ENCODE data around the gene SERPINH1. TPM values are rescaled to one million over a fixed set of nuclear protein-coding genes. Genes with fewer than 3 reads are reported as not detected.

SERPINH1 gene
- total RNA-seq, 1 donor from 2014 or later = 234 TPM

DNA sequence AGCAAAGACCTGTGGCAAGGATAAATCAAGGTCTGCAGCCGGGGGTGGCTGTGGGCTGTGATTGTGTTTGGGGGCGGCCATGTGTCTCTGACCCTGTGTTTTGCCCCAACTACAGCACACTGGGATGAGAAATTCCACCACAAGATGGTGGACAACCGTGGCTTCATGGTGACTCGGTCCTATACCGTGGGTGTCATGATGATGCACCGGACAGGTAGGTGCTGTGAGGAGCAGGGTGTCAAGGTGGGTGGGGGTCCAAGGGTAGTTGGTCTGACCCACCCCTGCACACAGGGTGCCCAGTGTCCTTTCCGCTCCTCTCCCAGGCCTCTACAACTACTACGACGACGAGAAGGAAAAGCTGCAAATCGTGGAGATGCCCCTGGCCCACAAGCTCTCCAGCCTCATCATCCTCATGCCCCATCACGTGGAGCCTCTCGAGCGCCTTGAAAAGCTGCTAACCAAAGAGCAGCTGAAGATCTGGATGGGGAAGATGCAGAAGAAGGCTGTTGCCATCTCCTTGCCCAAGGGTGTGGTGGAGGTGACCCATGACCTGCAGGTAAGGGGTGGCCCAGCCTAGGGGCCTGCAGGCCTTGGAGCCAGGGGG, 6.7 kb downstream of the SERPINH1 start:
- H3K4me3 Mint-ChIP-seq (ENCODE audit: low read depth) = no peak overlapping the region
- H3K36me3 Mint-ChIP-seq (ENCODE audit: insufficient read depth) = peaks cover 16% of the 10 kb centered on the region

DNA sequence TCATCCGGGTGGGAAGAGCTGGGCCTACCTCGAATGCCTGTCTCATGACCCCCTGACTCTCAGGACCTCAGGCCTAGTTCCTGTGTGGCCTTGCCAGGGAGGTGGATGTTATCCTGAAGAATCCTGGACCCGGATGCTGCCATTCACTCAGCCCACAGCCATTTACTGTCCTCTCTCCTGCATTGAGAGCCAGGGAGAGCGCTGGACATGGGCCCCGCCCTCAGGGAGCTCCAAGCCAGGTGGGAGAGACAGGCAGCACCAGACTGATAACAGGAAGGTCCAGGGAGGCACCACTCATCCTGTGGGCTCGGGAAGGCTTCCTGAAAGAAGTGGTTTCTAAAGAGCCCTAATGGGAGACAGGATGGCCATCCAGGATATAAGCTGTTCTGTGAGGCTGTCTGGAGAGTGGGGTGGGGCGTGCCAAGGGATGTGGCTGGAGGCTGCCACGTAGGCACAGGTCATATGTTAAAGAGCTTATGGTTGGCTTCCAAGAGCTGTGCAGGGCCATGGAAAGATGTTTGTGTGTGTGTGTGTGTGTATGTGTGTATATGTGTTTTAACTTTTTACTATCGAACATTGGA, 8.6 kb downstream of the SERPINH1 start:
- Mint-ChIP-seq H3K27me3 (no peaks in the 10 kb centered on the region), H3K36me3 (ENCODE audit: insufficient read depth) (peaks cover 18% of the 10 kb centered on the region), H3K4me1 (ENCODE audit: low read depth) (peaks cover 4% of the 10 kb centered on the region), H3K4me3 (ENCODE audit: low read depth) (no peak overlapping the region), H3K9me3 (ENCODE audit: low read depth) (no peaks in the 10 kb centered on the region), H3K27ac (no peak overlapping the region)
- no peak for DNase-seq (ENCODE audit: low spot score, unreplicated experiment)
- no peak for TF ChIP-seq CTCF (IDR thresholded peaks at IDR 0.05; ENCODE audit: unreplicated experiment)

More for the DNA sequence above, 6.7 kb downstream of the SERPINH1 start:
- no peak overlapping the region for H3K27ac Mint-ChIP-seq
- H3K9me3 Mint-ChIP-seq (ENCODE audit: low read depth) = no peaks in the 10 kb centered on the region
- no peak for TF ChIP-seq CTCF (IDR thresholded peaks at IDR 0.05; ENCODE audit: unreplicated experiment)
- DNase-seq (ENCODE audit: low spot score, unreplicated experiment) = no peak
- H3K27me3 Mint-ChIP-seq = no peaks in the 10 kb centered on the region
- H3K4me1 Mint-ChIP-seq (ENCODE audit: low read depth) = peaks cover 22% of the 10 kb centered on the region

DNA sequence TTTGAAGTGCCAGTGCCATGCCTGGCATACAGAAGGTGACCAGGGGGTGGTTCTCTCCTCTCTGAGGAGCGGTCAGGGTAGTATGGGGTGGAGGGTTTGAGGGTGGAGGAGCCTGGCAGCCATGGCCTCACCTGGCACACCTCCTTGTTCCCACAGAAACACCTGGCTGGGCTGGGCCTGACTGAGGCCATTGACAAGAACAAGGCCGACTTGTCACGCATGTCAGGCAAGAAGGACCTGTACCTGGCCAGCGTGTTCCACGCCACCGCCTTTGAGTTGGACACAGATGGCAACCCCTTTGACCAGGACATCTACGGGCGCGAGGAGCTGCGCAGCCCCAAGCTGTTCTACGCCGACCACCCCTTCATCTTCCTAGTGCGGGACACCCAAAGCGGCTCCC, 9.6 kb downstream of the SERPINH1 start:
- Mint-ChIP-seq H3K4me1 (ENCODE audit: low read depth) (no peaks in the 10 kb centered on the region), H3K27me3 (no peaks in the 10 kb centered on the region), H3K36me3 (ENCODE audit: insufficient read depth) (peaks cover 18% of the 10 kb centered on the region), H3K4me3 (ENCODE audit: low read depth) (no peak overlapping the region), H3K27ac (no peak overlapping the region), H3K9me3 (ENCODE audit: low read depth) (no peaks in the 10 kb centered on the region)
- TF ChIP-seq CTCF (IDR thresholded peaks at IDR 0.05; ENCODE audit: unreplicated experiment) = no peak
- DNase-seq (ENCODE audit: low spot score, unreplicated experiment) = no peak

GRCh38 chr11:75572744-75573143, 10.7 kb downstream of the SERPINH1 start:
- no peak for TF ChIP-seq CTCF (IDR thresholded peaks at IDR 0.05; ENCODE audit: unreplicated experiment)
- DNase-seq (ENCODE audit: low spot score, unreplicated experiment) = no peak
- Mint-ChIP-seq H3K27ac (no peak overlapping the region), H3K36me3 (ENCODE audit: insufficient read depth) (peaks cover 14% of the 10 kb centered on the region), H3K27me3 (no peaks in the 10 kb centered on the region), H3K4me1 (ENCODE audit: low read depth) (no peaks in the 10 kb centered on the region), H3K9me3 (ENCODE audit: low read depth) (no peaks in the 10 kb centered on the region), H3K4me3 (ENCODE audit: low read depth) (no peak overlapping the region)

- Mint-ChIP-seq H3K4me3 (ENCODE audit: low read depth) (no peak overlapping the region), H3K9me3 (ENCODE audit: low read depth) (no peaks in the 10 kb centered on the region), H3K27ac (no peak overlapping the region), H3K36me3 (ENCODE audit: insufficient read depth) (peaks cover 10% of the 10 kb centered on the region), H3K27me3 (no peaks in the 10 kb centered on the region), H3K4me1 (ENCODE audit: low read depth) (no peaks in the 10 kb centered on the region)
- TF ChIP-seq CTCF (IDR thresholded peaks at IDR 0.05; ENCODE audit: unreplicated experiment) = no peak
- DNase-seq (ENCODE audit: low spot score, unreplicated experiment) = no peak
Measured at GRCh38 chr11:75574698-75575602, 12.9 kb downstream of the SERPINH1 start.

All from progenitor cell of endocrine pancreas (in vitro differentiated cells).